HG02763 (cell line): ENCODE results near the gene NFYC.
A peak's percentile ranks its signal among the peaks of the same experiment; 100 is the strongest.

Experiments
- ATAC-seq: cut with Tn5 transposase; IDR thresholded peaks from one replicate; pipeline ENCODE4 v1.9.1; 2021; ENCODE audit warnings: mild to moderate bottlenecking, moderate library complexity; ENCODE audit not compliant: unreplicated experiment

NFYC gene

DNA sequence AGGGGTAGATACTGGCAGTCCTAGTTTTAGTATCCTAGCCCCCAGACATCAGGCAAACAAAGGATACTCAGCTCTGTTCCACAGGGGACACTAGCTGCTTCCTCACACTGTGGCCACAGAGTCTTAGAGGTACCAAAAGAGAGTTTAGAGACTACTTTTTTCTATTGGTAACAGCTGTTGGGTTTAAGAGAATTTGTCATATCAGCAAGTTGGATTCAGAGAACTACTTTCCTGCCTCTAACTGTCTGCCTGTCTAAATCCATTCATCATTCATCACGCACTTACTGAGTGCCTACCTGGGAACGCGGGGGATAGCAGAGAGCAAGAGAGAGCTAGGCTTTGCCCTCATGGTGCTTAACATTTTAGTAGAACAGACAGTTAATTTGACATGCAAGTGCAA, 65.0 kb downstream of the NFYC start:
- ATAC-seq: no peak

DNA sequence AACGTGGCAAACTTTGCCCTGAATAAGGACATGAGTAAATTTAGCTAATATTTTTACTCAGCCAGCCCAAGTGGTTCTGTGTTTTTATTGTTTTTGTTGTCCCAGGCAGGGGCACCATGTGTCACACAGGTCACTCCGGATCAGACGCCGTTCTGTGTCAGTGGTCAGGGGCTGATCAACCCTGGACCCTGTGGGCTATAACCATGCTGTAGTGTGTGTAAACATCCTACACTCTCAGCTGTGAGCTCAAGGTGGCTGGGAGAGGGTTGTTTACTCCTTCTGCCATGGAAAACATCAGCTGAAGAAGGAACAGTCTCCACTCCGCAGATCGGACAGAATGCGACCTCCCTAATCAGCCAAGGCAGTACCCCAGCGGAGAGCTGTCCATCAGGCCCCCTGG, 65.6 kb downstream of the NFYC start:
- ATAC-seq: no peak

DNA sequence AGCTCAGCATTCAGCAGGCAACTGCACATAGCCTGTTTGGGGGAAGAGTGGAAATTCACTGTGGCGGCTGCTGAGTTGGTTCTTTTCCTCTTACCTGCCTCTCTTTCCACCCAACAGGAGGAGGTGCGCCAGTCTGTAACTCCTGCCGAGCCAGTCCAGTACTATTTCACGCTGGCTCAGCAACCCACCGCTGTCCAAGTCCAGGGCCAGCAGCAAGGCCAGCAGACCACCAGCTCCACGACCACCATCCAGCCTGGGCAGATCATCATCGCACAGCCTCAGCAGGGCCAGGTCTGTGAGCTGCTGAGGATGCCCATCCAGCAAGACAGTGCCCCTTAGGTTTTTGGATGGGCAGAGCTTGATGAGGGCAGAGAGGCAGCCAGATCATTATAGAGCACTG, 66.5 kb downstream of the NFYC start:
- ATAC-seq: no peak

DNA sequence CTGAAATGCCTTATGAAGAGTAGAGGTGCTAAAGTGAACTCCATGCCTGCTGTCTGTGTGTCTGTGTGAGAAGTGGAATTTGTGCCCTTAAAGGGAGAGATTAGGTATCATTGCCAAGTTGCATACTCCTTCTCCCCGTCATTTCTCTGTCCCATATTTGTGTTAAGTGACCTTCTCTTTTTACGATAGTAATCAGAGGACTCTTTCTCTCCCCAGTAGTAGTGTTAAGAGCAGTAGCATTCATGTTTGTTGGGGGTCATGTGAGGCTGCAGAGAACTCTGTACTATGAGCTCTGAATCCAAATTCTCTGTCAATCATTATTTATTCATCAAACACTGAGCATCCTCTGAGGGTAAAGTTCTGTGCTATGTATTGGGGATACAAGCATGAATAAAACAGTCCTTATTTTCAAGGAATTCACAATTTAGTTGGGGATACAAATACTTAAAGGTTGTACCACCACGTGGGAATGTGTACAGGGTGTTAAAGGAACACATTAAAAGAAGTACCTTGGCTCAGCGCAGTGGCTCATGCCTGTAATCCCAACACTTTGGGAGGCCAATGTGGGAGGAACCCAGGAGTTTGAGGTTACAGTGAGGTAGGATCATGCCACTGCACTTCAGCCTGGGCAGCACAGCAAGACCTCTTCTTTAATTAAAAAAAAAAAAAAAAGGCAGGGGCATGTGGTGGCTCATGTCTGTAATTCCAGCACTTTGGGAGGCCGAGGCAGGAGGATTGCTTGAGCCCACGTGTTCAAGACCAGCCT, 67.3 kb downstream of the NFYC start:
- no peak for ATAC-seq

DNA sequence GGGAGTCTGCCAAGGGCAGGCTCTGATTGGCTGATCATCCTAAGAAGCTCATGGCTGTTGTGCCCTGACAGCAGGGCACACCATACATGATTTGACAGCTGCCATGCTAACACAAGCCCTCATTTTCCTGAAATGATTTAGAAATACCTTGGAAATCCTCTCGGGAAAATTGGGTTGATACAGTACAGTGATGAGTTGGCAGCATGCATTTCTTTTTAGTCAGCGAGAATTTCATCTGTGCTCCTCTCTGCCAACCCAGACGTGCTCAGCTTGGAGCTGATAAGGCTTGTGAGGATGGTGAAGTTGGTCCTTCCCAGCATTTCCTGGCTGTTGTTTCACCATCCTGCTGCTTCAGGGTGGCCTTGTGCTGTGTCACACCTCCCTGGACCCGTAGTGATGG, 69.5 kb downstream of the NFYC start:
- no peak for ATAC-seq

DNA sequence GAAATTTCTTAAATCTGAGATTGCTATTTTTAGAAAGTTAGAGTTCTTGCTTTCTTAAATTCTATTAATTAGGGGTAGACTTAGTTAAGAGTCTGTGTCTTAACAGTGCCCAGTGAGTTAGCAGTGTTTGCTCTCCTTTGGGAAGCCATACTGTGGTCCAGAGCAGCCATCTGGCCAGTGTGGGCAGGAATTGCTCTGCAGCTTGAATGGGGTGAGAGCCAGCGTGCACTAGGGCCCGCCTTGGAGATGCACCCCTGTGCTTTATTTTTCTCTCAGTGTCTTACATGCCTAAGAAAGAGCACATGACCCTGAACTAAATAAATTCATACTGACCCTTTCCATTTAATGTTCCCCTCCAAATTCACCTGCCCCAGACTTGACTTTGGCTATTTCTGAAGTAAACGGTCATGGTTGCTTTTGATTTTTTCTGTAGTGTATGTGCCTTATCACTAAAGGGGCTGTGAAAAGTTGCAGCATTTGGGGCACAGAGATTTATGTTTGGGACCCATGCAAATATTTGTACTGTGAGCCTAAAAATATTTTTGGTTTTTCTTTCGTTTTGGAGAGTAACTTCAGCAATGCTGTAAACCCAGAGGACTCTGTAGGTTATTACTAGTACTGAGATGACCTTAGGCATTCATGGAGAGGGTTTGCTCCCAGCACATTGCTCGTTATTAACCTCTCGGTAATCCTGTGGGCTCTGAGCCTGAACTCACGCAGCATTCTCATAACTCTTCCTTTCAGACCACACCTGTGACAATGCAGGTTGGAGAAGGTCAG, 70.8 kb downstream of the NFYC start:
- ATAC-seq: peak; percentile 43

DNA sequence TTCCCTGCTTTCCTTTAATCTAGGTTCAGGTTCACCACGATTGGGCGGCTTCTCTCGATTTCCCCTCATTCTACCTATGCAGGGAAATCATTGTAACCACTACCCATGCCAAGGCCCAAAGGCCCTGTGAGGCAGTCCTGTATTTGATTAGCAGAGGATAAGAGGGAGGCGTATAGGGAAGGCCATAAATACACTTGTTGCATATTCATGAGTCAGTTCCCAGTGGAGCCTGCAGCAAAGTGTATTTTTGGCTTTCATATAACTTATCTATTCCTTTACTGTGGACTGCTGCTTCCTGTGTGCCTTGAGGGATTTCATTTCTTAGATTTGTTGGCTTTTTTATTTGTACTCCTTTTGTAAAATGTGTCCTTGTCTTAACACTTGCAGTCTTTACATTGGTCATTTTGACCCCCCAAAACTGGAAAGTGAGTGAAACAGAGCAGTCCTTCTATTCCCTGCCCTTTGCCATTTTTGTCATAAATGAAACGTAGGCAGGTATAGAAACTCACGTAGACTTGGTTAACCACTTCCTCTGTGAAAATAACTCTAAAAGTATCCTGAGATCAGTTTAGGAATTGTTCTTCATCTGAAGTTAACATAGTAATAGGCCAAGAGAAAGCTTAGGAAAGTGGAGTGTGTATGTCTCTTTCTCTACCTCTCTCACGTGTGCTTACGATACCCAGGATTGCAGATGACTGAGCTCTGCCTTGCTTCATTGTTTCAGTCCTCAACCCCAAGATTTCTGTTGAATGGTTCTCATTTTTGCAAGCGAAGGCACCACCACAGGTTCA, 72.4 kb downstream of the NFYC start:
- ATAC-seq: no peak

DNA sequence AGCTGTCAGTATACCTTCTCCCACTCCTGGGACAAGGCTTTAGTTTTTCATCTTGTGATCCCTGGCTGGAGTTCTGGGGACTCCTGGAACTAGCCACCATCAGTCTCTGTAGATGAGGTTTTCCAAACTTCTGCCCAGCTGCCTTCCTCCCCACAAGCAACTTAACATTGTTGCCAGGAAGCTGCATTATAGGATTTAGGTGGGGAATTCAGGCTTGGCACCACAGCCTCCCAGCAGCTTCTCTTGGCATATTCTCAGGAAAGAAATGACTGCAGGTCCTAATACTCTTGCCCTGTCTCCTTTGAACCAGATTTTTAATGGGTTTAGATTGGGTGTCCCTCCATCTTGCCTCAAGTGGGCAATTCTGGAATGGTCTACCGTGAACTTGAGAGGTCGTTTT, 73.5 kb downstream of the NFYC start:
- no peak for ATAC-seq

DNA sequence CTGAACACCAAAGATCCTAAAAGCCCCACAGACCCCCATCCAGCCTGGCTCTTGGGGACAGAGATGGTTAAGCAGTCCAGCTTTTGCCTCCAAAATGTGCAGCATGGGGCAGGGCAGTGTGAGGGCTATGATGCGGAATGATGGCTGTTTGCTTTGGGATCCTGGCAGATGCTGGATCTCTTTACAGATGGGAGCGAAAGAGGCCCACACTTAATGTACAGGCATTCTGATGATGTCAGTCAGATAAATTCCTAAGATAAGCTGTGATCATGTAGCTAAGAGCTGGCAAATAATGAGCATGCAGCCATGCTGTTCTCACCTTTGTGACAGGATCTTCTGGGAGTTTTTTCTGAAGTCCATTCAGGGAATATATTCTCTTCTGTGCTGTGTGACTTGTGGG, 74.5 kb downstream of the NFYC start:
- no peak for ATAC-seq

DNA sequence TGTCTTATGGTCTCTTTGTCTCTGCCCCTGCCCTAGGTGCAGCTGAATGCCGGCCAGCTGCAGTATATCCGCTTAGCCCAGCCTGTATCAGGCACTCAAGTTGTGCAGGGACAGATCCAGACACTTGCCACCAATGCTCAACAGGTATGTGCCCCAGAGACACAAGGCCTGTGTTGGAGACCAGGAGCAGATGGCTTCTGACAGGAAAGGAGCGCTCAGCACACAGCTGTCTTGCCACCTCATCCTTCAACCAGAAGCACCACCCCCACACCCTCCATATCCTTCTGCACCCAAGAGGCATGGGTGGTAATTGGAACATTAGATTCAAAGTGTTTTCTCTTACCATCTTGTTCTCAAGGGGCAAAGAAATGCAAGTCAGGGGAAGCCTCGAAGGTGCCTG, 75.1 kb downstream of the NFYC start:
- ATAC-seq: no peak

DNA sequence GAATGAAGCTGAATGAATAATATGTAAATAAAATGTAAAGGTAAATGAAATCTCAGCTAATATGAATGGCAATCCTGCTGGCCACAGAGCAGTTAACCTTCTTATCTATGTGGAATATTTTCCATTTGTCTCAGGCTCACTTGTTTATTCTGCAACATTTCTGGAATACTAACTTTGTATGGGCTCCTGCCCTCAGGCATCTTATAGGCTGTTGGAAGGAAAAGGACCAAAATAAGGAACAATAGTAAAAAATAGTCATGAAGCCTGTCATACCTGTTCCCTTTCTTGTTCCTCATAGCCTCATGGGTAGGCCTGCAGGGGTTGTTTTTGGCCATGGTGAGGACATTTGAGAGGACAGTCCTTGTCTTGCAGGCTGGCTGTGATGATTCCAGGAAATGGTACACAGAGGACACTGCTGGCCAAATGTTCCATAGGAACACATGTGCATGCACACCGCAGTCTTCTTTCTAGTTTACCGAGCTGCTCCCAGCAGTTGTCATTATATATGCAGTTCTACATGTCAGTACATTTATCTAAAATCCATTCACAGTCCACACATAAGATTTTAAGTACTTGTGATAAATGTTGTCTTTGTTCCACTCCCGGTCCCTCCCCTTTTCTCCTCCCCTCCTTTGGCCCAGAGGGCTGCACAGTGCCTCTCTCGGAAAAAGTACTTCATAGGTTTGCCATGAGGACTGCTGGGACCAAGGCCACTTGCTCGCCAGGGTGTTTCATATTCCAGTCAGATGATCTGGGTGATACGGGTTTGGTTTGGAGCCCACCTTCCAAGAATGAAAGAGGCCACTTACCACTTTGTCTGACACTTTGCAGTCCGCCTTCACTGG, 76.9 kb downstream of the NFYC start:
- no peak for ATAC-seq

DNA sequence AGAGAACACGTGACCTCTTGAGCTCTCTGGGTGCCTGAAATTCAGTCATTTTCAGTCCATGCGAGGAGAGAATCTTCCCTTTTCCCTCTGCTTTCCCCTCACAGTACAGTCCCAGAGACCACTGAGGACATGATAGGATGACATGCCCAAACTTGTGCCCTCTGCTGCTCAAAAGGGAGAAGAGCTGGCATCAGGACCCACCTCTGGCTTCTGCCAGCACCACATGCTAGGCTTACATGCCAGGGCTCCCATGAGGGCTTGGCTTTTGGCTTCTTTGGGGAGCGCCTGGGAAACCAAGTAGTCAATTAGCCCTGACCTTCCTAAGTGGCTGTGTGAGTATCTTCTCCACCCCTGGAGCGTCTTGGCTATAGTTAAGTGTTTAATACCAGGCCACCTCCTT, 78.3 kb downstream of the NFYC start:
- ATAC-seq: no peak

DNA sequence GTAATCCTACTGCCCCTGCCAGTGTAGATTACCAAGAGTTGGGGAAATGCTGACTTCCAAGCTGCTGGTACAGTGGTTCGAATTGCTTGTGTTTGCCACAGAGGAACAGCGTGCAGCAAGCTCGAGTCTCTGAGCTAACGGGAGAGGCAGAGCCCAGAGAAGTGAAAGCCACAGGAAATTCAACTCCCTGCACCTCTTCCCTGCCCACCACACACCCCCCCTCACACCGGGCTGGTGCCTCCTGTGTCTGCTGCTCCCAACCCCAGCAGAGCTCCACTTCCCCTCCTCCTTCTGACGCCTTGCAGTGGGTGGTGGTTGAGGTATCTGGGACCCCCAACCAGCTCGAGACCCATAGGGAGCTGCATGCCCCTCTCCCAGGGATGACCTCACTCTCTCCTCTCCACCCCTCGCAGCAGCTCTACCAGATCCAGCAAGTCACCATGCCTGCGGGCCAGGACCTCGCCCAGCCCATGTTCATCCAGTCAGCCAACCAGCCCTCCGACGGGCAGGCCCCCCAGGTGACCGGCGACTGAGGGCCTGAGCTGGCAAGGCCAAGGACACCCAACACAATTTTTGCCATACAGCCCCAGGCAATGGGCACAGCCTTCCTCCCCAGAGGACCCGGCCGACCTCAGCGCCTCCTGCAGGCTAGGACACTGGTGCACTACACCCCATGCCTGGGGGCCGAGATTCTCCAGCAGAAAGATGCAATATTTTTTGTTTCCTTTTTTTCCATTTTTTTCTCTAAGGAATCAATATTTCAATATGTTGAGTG, 79.0 kb downstream of the NFYC start:
- ATAC-seq: no peak

DNA sequence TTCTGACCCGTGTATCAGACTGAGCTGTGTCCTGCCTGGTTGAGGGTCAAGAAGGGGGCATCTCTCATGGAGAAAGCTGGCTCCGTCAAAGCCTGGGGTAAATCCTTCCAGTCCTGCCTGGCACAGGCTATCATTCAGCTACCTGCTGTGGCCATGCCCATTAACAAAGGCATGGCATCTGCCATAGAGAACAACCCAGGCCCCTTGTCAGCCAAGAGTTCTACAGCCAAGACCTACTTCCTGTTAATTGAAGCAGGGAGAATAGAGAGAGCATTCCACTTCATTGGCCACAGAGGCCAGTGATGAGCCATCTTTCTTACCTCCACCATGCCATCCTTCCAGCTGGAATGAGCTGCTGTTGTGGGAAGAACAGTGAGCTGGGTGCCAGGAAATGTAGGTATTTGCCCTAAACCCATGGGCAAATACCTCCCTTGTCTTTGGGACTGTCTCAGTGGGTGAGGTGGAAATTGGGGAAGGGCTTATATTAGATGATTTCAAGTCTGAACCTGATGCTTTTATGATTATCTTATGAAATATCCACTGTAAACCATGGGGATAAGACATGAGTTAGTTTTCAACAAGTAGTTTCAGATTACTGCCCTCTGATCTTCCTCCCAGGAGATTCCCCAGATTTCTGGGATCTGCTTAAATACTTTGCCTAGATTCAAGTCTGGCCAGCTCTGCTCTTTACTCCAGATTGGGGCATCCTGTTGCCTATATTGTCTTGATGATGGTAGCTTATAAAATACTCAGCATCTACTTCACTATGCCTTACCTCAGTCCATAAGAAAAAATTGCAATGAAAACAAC, 80.8 kb downstream of the NFYC start:
- ATAC-seq: no peak

DNA sequence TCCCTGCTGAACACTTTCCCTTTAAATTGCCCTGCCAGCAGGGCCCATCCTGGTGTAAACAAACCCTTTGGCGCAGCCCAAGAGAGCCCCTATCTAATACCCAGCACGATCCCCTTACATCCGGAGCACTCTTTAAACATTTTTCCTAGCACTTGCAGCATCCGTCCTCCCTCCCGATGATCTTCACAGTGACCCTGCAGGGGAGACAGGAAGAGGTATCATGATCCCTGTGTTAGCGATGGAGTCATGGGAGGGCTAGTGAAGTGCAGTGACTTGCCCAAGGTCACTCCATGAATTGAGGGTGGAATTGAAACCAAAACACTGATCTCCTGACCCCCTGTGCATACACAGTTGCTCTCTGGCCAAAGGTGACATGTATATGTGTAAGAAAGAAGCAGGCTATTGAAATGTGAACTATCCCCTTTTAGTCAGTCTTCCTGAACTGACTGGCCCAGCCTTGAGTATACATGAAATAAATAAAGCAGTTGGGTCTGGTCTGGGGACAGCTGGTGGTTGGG, 82.3 kb downstream of the NFYC start:
- ATAC-seq: no peak

DNA sequence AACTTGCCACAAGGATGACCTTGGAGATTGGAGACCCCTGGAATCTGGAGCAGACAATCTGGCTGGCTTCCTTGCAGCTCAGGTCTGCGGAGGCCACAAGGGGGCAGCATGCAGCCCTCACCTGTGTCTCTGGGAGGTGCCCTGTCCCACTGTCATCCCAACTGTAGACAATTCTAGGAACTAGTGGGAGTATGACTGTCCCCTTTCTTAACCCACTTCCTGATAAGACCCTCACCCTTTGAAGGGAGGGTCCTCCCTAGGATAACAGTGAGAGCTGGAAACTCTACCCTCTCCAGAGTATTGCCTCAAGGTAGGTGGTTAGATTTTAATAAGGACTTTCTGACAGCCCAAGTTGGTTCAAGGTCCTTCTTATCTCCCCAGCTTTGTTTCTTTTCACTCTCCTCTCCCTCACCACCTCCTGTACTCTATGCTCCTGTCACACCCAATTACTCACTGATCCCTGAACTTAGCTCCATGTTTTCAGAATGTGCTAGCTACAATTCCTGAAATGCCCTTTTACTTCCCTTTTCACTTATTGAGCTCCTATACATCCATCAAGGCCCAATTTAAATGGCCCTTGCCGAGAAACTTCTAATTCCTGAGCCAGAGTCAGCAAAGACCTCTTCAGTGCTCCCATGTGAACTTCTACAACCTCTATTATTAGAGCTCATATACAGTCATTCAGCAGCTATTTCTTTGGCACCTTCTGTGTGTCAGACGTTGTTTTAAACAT, 82.9 kb downstream of the NFYC start:
- ATAC-seq: no peak

DNA sequence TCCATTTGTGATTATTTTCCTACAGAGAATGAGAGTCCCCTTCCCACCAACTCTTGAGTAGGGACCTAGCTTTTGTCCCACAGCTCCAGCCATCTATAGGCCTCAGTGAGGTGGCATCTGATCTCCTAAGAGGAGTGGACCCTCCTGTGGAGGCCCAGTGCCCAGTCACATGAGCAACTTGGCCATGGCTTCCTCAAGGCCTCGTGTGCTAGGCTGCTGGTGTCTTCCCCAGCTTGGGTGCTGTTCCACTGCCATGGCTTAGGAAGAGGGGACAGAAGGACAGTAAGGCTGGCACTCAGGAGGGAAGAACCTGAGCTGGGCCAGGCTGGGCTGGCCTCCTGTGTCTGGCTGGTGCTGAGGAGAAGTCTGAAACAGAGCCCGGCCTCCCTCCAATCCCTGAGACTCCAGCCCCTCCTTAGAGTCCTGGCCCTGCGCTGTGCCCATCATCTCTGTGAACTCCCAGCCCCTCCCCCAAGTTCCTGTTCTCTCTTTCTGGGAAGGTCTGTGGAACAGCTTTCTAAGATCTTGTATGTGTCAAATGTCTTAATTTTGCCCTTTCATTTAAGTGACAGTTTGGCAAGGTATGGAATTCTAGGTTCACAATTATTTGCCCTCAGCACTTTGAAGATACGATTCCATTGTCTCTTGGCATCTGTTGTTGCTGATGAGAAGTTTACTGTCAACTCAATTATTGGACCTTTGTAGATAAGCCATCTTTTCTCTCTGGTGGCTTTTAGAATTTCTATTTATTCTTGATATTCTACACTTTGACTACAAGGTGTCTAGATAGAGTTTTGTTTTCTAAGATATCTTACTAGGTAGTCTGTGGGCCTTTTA, 85.0 kb downstream of the NFYC start:
- no peak for ATAC-seq
